ENCODE data around the gene NASP. TPM values are rescaled to one million over a fixed set of nuclear protein-coding genes. Genes with fewer than 3 reads are reported as not detected.

NASP gene
- polyA plus RNA-seq, 1 experiment: 74.8 TPM

GRCh38 chr1:45545553-45546310 is 38.1 kb upstream of the NASP start:
- no peak for DNase-seq (ENCODE audit: low read depth, low spot score)
- TF ChIP-seq CTCF (IDR thresholded peaks at IDR 0.05; ENCODE audit: low read depth, low read length): no peak
- POLR2A ChIA-PET: interaction anchor here (3.0 to 6.5 kb wide), 2 partner anchors 24 to 25 kb away, joined by 19 to 134 read pairs; partner anchors contain the start of gene PRDX1
- CTCF ChIA-PET: interaction anchor here (0.6 kb wide), 1 partner anchor 13 kb away, joined by 4 read pairs; no protein-coding TSS in a partner anchor
- H3K27me3 ChIP-seq (ENCODE audit: control insufficient read depth, insufficient read depth, low read length): no peaks in the 10 kb centered on the region
- H3K27ac ChIP-seq (ENCODE audit: low read depth, low read length): no peak overlapping the region
- H3K9me3 ChIP-seq (ENCODE audit: control insufficient read depth, insufficient read depth, low read length): no peaks in the 10 kb centered on the region
- H3K4me3 ChIP-seq (ENCODE audit: low read depth, low read length): no peak overlapping the region

- TF ChIP-seq CTCF (IDR thresholded peaks at IDR 0.05; ENCODE audit: low read depth, low read length): 0 out of 2 replicates have a peak, but pooled peaks have one; percentile 3
- H3K27ac ChIP-seq (ENCODE audit: low read depth, low read length): peak within 1 kb of the TSS; percentile 95
- peak; percentile 43 for DNase-seq (ENCODE audit: low read depth, low spot score)
- CTCF ChIA-PET: interaction anchor here (0.6 to 1.3 kb wide), 4 partner anchors 16 to 247 kb away, joined by 3 to 4 read pairs (median 4); no protein-coding TSS in a partner anchor
- no peaks in the 10 kb centered on the region for H3K27me3 ChIP-seq (ENCODE audit: control insufficient read depth, insufficient read depth, low read length)
- H3K4me3 ChIP-seq (ENCODE audit: low read depth, low read length): peak within 1 kb of the TSS; percentile 94
- H3K9me3 ChIP-seq (ENCODE audit: control insufficient read depth, insufficient read depth, low read length): no peaks in the 10 kb centered on the region
- POLR2A ChIA-PET: interaction anchor here (0.6 to 6.5 kb wide), 8 partner anchors 16 to 425 kb away, joined by 3 to 134 read pairs (median 4); partner anchors contain the start of gene PRDX1
Measured at GRCh38 chr1:45550401-45551351, 33.2 kb upstream of the NASP start, which contains the start of gene AKR1A1. TSS of gene AKR1A1 (plus strand) at chr1:45550826. CDS start at chr1:45561795, 10,969 bp downstream.

GRCh38 chr1:45551684-45552083 is 32.2 kb upstream of the NASP start:
- DNase-seq (ENCODE audit: low read depth, low spot score): no peak
- peak overlapping the region; percentile 94 for H3K4me3 ChIP-seq (ENCODE audit: low read depth, low read length)
- peaks cover 3% of the 10 kb centered on the region; the same call in 1 of the 2 replicates for H3K9me3 ChIP-seq (ENCODE audit: control insufficient read depth, insufficient read depth, low read length)
- POLR2A ChIA-PET: interaction anchor here (0.8 to 6.5 kb wide), 4 partner anchors 28 to 105 kb away, joined by 3 to 134 read pairs (median 4); partner anchors contain the start of gene PRDX1
- no peak overlapping the region for H3K27ac ChIP-seq (ENCODE audit: low read depth, low read length)
- CTCF ChIA-PET: interaction anchor here (1.0 to 1.3 kb wide), 3 partner anchors 15 to 192 kb away, joined by 3 to 4 read pairs (median 3); no protein-coding TSS in a partner anchor
- no peak for TF ChIP-seq CTCF (IDR thresholded peaks at IDR 0.05; ENCODE audit: low read depth, low read length)
- H3K27me3 ChIP-seq (ENCODE audit: control insufficient read depth, insufficient read depth, low read length): no peaks in the 10 kb centered on the region

GRCh38 chr1:45552331-45552730 is 31.5 kb upstream of the NASP start:
- CTCF ChIA-PET: no interaction called here
- no peaks in the 10 kb centered on the region for H3K27me3 ChIP-seq (ENCODE audit: control insufficient read depth, insufficient read depth, low read length)
- no peak for TF ChIP-seq CTCF (IDR thresholded peaks at IDR 0.05; ENCODE audit: low read depth, low read length)
- no peak for DNase-seq (ENCODE audit: low read depth, low spot score)
- H3K9me3 ChIP-seq (ENCODE audit: control insufficient read depth, insufficient read depth, low read length): peaks cover 3% of the 10 kb centered on the region; the same call in 1 of the 2 replicates
- peak overlapping the region; percentile 94 for H3K4me3 ChIP-seq (ENCODE audit: low read depth, low read length)
- POLR2A ChIA-PET: interaction anchor here (2.0 to 6.5 kb wide), 2 partner anchors 31 to 32 kb away, joined by 4 to 134 read pairs; partner anchors contain the start of gene PRDX1
- no peak overlapping the region for H3K27ac ChIP-seq (ENCODE audit: low read depth, low read length)

All from AG04450 (cell line).